Left kidney (tissue), 8 donors: ENCODE results near the gene PPIP5K2. TPM values are rescaled to one million over a fixed set of nuclear protein-coding genes. Genes with fewer than 3 reads are reported as not detected.
"Not testable (repeated sequence)": the region's sequence is repeated elsewhere in the genome, so short reads cannot be mapped to it uniquely, and the experiment has no call there.

Experiments used
- DNase-seq: peaks from one replicate; pipeline ENCODE4 v3.0.0-alpha.2; 2013
- long read RNA-seq, 8 donors: transcript quantifications; one replicate each; lab custom pipeline, GENCODE V29; 2026
- polyA plus RNA-seq: library from polyadenylated mRNA; unstranded; fragments of 120-200 nt; gene quantifications from one replicate; pipeline ENCODE4 v1.2.1, GENCODE V29; 2013; ENCODE audit not compliant: insufficient read length

Gene PPIP5K2
- polyA plus RNA-seq = 108 TPM
- long read RNA-seq, donor 1, partial matches to known transcripts = 0 of 3 reads
- long read RNA-seq, donor 1, other reads (novel, unspliced or antisense) = 0 of 3 reads
- long read RNA-seq, donor 2, full-length matches to known transcripts = 6 of 45 reads
- long read RNA-seq, donor 2, partial matches to known transcripts = 39 of 45 reads
- long read RNA-seq, donor 2, other reads (novel, unspliced or antisense) = 0 of 45 reads
- long read RNA-seq, donor 3, partial matches to known transcripts = 72 of 76 reads
- long read RNA-seq, donor 3, other reads (novel, unspliced or antisense) = 0 of 76 reads
- long read RNA-seq, donor 4 = 0 reads
- long read RNA-seq, donor 5, partial matches to known transcripts = 11 of 11 reads
- long read RNA-seq, donor 5, other reads (novel, unspliced or antisense) = 0 of 11 reads
- long read RNA-seq, donor 6, partial matches to known transcripts = 0 of 2 reads
- long read RNA-seq, donor 6, other reads (novel, unspliced or antisense) = 0 of 2 reads
- long read RNA-seq, donor 7, partial matches to known transcripts = 72 of 73 reads
- long read RNA-seq, donor 7, other reads (novel, unspliced or antisense) = 0 of 73 reads
- long read RNA-seq, donor 8, full-length matches to known transcripts = 2 of 20 reads
- long read RNA-seq, donor 8, partial matches to known transcripts = 18 of 20 reads
- long read RNA-seq, donor 8, other reads (novel, unspliced or antisense) = 0 of 20 reads

- DNase-seq = peak; percentile 98
These were observed at the start of gene PPIP5K2, which contains the start of gene GIN1 for GRCh38 chr5:103119765-103120606. PPIP5K2 (plus strand) TSS chr5:103120301; CDS start chr5:103129590, 9,289 bp downstream. GIN1 (minus strand) TSS chr5:103120138; CDS start chr5:103108707, 11,431 bp downstream.

- DNase-seq = not testable (repeated sequence)
These were observed 46.6 kb upstream of the PPIP5K2 start for GRCh38 chr5:103073500-103073899.

- DNase-seq = no peak
These were observed 44.7 kb upstream of the PPIP5K2 start for GRCh38 chr5:103075442-103075841.

- DNase-seq = no peak
These were observed 40.3 kb upstream of the PPIP5K2 start for GRCh38 chr5:103079796-103080195.

GRCh38 chr5:103086547-103086946 lies 33.6 kb upstream of the PPIP5K2 start:
- no peak for DNase-seq

GRCh38 chr5:103089272-103089671 lies 30.8 kb upstream of the PPIP5K2 start:
- no peak for DNase-seq

GRCh38 chr5:103090791-103091190 lies 29.3 kb upstream of the PPIP5K2 start:
- no peak for DNase-seq

- no peak for DNase-seq
These were observed 27.4 kb upstream of the PPIP5K2 start for GRCh38 chr5:103092676-103093075.

GRCh38 chr5:103093727-103094126 lies 26.4 kb upstream of the PPIP5K2 start:
- no peak for DNase-seq

GRCh38 chr5:103094737-103095136 lies 25.4 kb upstream of the PPIP5K2 start:
- no peak for DNase-seq

- no peak for DNase-seq
These were observed 21.1 kb upstream of the PPIP5K2 start for GRCh38 chr5:103098993-103099392.

- no peak for DNase-seq
These were observed 18.9 kb upstream of the PPIP5K2 start for GRCh38 chr5:103101079-103101750.

- DNase-seq = no peak
These were observed 17.9 kb upstream of the PPIP5K2 start for GRCh38 chr5:103102234-103102633.

GRCh38 chr5:103108086-103108485 lies 12.0 kb upstream of the PPIP5K2 start:
- no peak for DNase-seq

- no peak for DNase-seq
These were observed 10.8 kb upstream of the PPIP5K2 start for GRCh38 chr5:103109277-103109676.

- no peak for DNase-seq
These were observed 9.7 kb upstream of the PPIP5K2 start for GRCh38 chr5:103110403-103110802.

GRCh38 chr5:103111468-103111867 lies 8.6 kb upstream of the PPIP5K2 start:
- DNase-seq = no peak

GRCh38 chr5:103112910-103113309 lies 7.2 kb upstream of the PPIP5K2 start:
- no peak for DNase-seq

GRCh38 chr5:103114440-103114839 lies 5.7 kb upstream of the PPIP5K2 start:
- no peak for DNase-seq

- DNase-seq = no peak
These were observed 2.6 kb upstream of the PPIP5K2 start for GRCh38 chr5:103117471-103117991.

- DNase-seq = peak; percentile 47
These were observed 884 bp upstream of the PPIP5K2 start for GRCh38 chr5:103119070-103119764.
